Left renal pelvis (tissue), 4 donors: ENCODE results near the gene CGN. TPM values are rescaled to one million over a fixed set of nuclear protein-coding genes. Genes with fewer than 3 reads are reported as not detected.
A peak's percentile ranks its signal among the peaks of the same experiment; 100 is the strongest.

Experiments used
- DNase-seq, 4 donors: peaks; one replicate each; pipeline ENCODE4 v3.0.0-alpha.2; 2013; ENCODE audit warnings: low read depth in 4 of 4, low spot score in 3 of 4
- polyA plus RNA-seq, 4 donors: library from polyadenylated mRNA; unstranded; fragments of 120-200 nt; gene quantifications; one replicate each; pipeline ENCODE4 v1.2.1, GENCODE V29; 2013; ENCODE audit not compliant: insufficient read length in 4 of 4

The CGN gene
- polyA plus RNA-seq, 4 donors, result 6.6 to 54.1 (median 41.1) TPM

DNA sequence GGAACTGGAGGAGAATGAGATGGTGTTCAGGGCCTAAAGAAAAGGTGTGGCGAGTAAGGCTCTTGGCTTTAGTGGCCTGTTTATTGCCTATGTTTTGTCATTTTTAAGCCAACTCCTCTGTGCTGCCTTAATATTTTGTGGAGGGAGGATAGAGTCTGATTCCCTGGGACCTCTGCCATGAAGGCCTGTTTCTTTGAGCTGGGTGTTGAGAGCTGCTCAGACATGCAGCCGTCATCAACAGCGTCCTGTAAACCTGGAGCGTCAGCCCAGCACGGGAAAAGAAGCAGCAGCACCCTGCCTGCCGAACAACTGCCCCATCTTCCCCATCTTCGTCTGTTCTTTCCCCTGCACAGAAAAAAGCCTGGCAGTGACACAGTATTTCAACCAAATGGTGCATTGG lies 73.6 kb downstream of the CGN start:
- no peak for DNase-seq

DNA sequence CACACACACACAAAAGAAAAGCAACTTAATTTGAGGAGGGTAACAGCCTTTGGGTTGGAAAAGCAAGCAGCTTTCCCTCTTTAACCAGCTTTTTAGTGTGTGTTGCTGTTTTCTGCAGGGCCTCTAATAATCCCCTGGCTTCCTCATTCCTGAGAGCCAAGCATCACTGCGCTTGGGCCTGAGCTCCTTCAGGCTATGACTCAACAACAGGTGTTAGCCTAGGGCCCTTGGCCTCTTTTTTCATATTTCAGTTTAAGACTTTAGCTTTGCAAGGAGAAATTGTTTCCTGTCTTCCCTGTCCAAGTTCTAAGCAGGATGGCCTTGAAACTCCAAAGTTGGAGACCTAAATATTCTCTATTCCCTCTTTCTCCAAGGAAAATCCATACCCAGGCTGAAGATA lies 74.4 kb downstream of the CGN start:
- DNase-seq, result peak in 2 of 4 donors; percentile 14 to 17

Other genes starting within 250 kb of the CGN start
- gene ZNF687, start 229.1 kb upstream of the CGN start, polyA plus RNA-seq, result 10 to 100 TPM; 13.6 to 26.6 (median 21.5) TPM
- gene PI4KB, start 184.0 kb upstream of the CGN start, polyA plus RNA-seq, result 10 to 100 TPM; 51.5 to 69.7 (median 65.4) TPM
- 10 to 100 TPM; 34.6 to 46.9 (median 43.7) TPM for gene RFX5, start 164.1 kb upstream of the CGN start, polyA plus RNA-seq
- gene SELENBP1, start 138.7 kb upstream of the CGN start, polyA plus RNA-seq, result 100 to 1,000 TPM in 1 of 4 donors, 10 to 100 TPM in 3; 44.2 to 104 (median 51.2) TPM
- gene PSMB4, start 111.8 kb upstream of the CGN start, polyA plus RNA-seq, result 100 to 1,000 TPM; 192 to 253 (median 246) TPM
- gene POGZ, start 51.9 kb upstream of the CGN start, polyA plus RNA-seq, result 100 to 1,000 TPM; 104 to 156 (median 113) TPM
- 10 to 100 TPM in 2 of 4 donors, 1 to 10 TPM in 2; 4.7 to 13.6 (median 10.7) TPM for gene TUFT1, start 28.9 kb downstream of the CGN start, polyA plus RNA-seq
- 10 to 100 TPM; 19.7 to 27.7 (median 22.6) TPM for gene SNX27, start 100.7 kb downstream of the CGN start, polyA plus RNA-seq
- under 1 TPM; 0.14 to 0.83 (median 0.59) TPM for gene CELF3, start 205.4 kb downstream of the CGN start, polyA plus RNA-seq
- gene RIIAD1, start 210.1 kb downstream of the CGN start, polyA plus RNA-seq, result under 1 TPM in 2 of 4 donors, not detected in 2; 0.52 to 0.76 TPM